Epithelial cell of esophagus (primary cell): ENCODE measurements around the gene RFWD3.
"Not testable (repeated sequence)": the region's sequence is repeated elsewhere in the genome, so short reads cannot be mapped to it uniquely, and the experiment has no call there.

Experiments
- DNase-seq: peaks from one replicate; pipeline ENCODE4 v3.0.0; 2010; ENCODE audit warnings: low read depth
- H3K4me3 ChIP-seq: 2 replicates; pipeline ENCODE4 v1.5.1; 2011; ENCODE audit warnings: mild to moderate bottlenecking, low read length, control low read depth
- TF ChIP-seq, protein P1 (sequence below): IDR thresholded peaks from 2 replicates; pipeline ENCODE4 v1.5.1; 2011; ENCODE audit warnings: low read depth, mild to moderate bottlenecking, low read length, control low read depth, inconsistent platforms; ENCODE audit not compliant: insufficient read depth; ENCODE audit errors: missing control alignments

Gene RFWD3

DNA sequence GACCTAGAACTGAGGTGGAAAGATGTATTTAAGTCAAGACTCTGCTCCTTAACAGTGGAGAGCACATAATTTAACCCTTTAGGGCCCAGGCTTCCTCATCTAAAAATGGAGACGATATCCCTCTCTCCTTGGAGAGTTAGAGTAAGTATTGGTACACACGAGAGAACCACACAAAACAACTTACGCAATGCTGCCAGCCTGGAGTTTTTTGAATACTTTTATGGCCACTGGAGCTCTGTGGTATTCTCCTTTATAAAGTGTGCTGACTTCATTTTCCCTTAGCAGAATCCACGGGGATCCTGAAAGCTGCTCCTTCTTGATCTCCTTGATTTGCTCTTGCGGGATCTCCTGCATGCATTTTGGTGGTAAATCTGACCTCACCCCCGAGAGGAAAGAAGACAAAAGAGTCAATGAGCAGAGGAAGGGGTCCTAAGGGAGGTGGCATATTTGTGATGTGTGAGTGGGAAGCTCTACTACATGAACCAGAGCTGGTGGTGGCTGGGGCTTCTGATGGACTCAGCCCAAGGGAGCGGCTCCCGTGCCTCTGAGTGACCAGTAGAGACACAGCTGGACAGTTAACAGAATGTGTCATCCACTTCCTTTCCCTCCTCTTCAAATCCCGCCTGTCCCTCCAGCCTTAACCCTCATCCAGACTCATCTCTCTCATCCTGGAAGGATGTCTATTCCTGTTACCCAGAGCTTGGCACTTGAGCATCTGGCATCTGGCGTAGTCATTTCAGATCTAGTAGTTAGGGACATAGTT is 24.6 kb upstream of the RFWD3 start:
- H3K4me3 ChIP-seq: no peak overlapping the region
- TF ChIP-seq, protein P1, sequence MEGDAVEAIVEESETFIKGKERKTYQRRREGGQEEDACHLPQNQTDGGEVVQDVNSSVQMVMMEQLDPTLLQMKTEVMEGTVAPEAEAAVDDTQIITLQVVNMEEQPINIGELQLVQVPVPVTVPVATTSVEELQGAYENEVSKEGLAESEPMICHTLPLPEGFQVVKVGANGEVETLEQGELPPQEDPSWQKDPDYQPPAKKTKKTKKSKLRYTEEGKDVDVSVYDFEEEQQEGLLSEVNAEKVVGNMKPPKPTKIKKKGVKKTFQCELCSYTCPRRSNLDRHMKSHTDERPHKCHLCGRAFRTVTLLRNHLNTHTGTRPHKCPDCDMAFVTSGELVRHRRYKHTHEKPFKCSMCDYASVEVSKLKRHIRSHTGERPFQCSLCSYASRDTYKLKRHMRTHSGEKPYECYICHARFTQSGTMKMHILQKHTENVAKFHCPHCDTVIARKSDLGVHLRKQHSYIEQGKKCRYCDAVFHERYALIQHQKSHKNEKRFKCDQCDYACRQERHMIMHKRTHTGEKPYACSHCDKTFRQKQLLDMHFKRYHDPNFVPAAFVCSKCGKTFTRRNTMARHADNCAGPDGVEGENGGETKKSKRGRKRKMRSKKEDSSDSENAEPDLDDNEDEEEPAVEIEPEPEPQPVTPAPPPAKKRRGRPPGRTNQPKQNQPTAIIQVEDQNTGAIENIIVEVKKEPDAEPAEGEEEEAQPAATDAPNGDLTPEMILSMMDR: no peak
- DNase-seq: no peak

DNA sequence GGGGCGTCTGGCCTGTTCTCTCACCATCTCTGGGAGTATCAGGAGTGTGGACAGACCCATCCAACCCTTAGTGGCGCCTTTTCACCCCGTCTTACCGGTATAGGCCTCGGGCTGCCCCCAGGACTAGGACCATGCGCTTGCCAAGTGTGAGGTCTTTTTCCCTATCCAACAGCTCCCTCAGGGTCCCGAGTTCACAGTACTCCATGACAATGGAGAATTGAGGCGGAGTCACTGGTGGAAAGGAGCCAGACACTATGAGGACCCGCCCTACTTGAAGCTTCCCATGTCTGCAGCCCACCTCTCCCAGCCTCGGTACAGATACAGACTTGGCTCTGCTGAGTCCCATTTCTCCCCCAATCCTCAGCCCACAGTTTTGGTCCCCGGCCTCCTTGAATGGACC is 15.9 kb upstream of the RFWD3 start:
- H3K4me3 ChIP-seq: no peak overlapping the region
- TF ChIP-seq, protein P1: no peak
- no peak for DNase-seq

DNA sequence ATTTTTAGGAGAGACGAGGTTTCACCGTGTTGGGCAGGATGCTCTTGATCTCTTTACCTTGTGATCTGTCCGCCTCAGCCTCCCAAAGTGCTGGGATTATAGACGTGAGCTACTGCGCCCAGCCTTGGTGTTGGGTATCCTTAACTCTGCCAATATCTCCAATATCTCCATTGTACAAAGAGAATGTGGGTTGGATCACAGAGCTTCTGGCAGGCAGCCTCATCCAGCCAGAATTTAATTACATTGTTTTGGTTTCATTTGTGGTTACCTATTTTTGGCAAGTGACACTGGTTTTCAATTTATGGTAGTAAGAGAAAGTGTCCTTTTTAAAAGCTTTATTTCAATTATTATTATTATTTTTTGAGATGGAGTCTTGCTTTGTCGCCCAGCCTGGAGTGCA is 14.0 kb upstream of the RFWD3 start:
- DNase-seq: no peak
- TF ChIP-seq, protein P1: no peak
- no peak overlapping the region for H3K4me3 ChIP-seq

DNA sequence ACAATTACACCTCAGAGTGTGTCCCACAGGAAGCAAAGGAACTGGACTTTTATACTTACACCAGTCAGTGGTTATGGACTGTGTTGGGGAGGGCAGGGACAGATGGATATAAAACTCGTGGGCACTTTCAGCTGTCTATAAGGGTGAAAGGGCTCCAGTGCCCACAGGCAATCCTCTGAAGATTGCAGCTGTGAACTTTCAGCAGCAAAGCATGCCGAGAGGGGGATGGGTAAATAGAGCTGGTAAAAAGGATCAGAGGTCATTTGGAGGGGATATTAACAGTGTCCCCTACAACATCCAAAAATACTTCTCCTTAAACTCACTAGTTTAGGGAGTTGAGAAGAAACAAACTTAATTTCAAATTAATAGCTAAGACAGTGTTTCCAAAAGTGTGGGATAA is 13.3 kb upstream of the RFWD3 start:
- TF ChIP-seq, protein P1: no peak
- H3K4me3 ChIP-seq: no peak overlapping the region
- no peak for DNase-seq

DNA sequence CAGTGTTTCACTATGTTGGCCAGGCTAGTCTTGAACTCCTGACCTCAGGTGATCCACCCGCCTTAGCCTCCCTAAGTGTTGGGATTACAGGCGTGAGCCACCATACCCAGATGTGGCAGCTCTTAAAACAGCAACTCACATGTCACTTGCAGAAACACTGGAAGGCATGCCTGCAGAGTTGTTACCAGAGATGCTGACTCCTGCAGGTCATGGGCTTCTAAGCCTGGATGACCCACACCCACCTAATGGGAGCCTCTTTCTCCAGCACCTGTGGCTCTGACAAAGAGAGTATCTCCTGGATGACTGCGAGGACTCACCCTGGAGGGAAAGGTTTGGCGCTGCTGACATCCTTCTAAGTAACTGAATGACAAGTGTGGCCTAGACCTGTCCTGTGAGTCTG is 11.2 kb upstream of the RFWD3 start:
- TF ChIP-seq, protein P1: no peak
- no peak overlapping the region for H3K4me3 ChIP-seq
- DNase-seq: no peak

DNA sequence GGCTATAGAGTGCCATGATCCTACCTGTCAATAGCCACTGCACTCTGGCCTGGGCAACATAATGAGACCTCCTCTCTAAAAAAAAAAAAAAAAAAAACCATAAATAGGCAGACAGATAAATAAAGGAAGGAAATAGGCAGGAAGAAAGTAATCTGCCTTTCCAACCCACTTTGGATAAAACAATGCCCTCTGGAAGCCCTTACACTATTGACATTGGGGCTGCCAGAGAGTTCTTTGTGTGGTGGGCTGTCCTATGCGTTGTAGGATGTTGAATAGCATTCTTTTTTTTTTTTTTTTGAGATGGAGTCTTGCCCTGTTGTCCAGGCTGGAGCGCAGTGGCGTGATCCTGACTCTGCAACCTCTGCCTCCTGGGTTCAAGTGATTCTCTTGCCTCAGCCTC is 7.2 kb upstream of the RFWD3 start:
- TF ChIP-seq, protein P1: no peak
- DNase-seq: no peak
- no peak overlapping the region for H3K4me3 ChIP-seq

DNA sequence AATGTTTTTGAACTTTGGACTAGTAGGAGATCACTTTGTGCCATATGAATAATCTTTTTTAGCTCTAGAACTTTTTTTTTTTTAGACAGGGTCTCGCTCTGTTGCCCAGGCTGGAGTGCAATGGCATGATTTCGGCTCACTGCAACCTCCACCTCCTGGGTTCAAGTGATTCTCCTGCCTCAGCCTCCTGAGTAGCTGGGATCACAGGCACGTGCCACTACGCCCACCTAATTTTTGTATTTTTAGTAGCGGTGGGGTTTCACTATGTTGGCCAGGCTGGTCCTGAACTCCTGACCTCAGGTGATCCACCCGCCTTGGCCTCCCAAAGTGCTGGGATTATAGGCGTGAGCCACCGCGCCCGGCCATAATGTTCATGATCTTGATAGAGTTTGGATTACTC is 2.2 kb upstream of the RFWD3 start:
- not testable (repeated sequence) for H3K4me3 ChIP-seq, DNase-seq
